T-helper 2 cell (primary cell): ENCODE data around the gene F2R.
A peak's percentile ranks its signal among the peaks of the same experiment; 100 is the strongest.

ENCODE experiments used
- DNase-seq, 5 experiments: peaks; one replicate each; pipeline versions ENCODE4 v3.0.0 to v3.0.0-alpha.2; 2012 to 2022

Gene F2R

GRCh38 chr5:76690704-76691466 is 25.0 kb upstream of the F2R start:
- DNase-seq, result no peak

- DNase-seq, result peak in 1 of 5 experiments; percentile 68
Observed at GRCh38 chr5:76691467-76692273, 24.3 kb upstream of the F2R start.

- no peak for DNase-seq
Observed at GRCh38 chr5:76692274-76692540, 23.7 kb upstream of the F2R start.

- DNase-seq, result no peak
Observed at GRCh38 chr5:76692651-76693050, 23.3 kb upstream of the F2R start.

- no peak for DNase-seq
Observed at GRCh38 chr5:76693141-76693540, 22.8 kb upstream of the F2R start.

GRCh38 chr5:76694317-76694716 is 21.6 kb upstream of the F2R start:
- no peak for DNase-seq

- no peak for DNase-seq
Observed at GRCh38 chr5:76695346-76695745, 20.6 kb upstream of the F2R start.

- no peak for DNase-seq
Observed at GRCh38 chr5:76696251-76696650, 19.7 kb upstream of the F2R start.

GRCh38 chr5:76697670-76698069 is 18.3 kb upstream of the F2R start:
- DNase-seq, result no peak

- peak in 1 of 5 experiments; percentile 14 for DNase-seq
Observed at GRCh38 chr5:76700571-76700970, 15.4 kb upstream of the F2R start.

- no peak for DNase-seq
Observed at GRCh38 chr5:76701298-76701697, 14.6 kb upstream of the F2R start.

GRCh38 chr5:76703707-76704106 is 12.2 kb upstream of the F2R start:
- no peak for DNase-seq

- DNase-seq, result no peak
Observed at GRCh38 chr5:76704131-76704663, 11.7 kb upstream of the F2R start.

- no peak for DNase-seq
Observed at GRCh38 chr5:76705574-76705973, 10.4 kb upstream of the F2R start.

- DNase-seq, result no peak
Observed at GRCh38 chr5:76709762-76710161, 6.2 kb upstream of the F2R start.

GRCh38 chr5:76710991-76711390 is 4.9 kb upstream of the F2R start:
- DNase-seq, result peak in 1 of 5 experiments; percentile 37

- DNase-seq, result peak in 1 of 5 experiments; percentile 46
Observed at GRCh38 chr5:76714751-76715485, 1.0 kb upstream of the F2R start.

- peak in 2 of 5 experiments; percentile 18 to 33 for DNase-seq
Observed at GRCh38 chr5:76715486-76715735, 515 bp upstream of the F2R start.

- DNase-seq, result peak in 2 of 5 experiments; percentile 9 to 45
Observed at GRCh38 chr5:76716456-76717157, 681 bp downstream of the F2R start.

- DNase-seq, result no peak
Observed at GRCh38 chr5:76717222-76718083, 1.5 kb downstream of the F2R start.

GRCh38 chr5:76718381-76718832 is 2.5 kb downstream of the F2R start:
- DNase-seq, result no peak

GRCh38 chr5:76718880-76719279 is 3.0 kb downstream of the F2R start:
- DNase-seq, result no peak
